ENCODE measurements around the gene TRAM2.
A peak's percentile ranks its signal among the peaks of the same experiment; 100 is the strongest.

Gene TRAM2

DNA sequence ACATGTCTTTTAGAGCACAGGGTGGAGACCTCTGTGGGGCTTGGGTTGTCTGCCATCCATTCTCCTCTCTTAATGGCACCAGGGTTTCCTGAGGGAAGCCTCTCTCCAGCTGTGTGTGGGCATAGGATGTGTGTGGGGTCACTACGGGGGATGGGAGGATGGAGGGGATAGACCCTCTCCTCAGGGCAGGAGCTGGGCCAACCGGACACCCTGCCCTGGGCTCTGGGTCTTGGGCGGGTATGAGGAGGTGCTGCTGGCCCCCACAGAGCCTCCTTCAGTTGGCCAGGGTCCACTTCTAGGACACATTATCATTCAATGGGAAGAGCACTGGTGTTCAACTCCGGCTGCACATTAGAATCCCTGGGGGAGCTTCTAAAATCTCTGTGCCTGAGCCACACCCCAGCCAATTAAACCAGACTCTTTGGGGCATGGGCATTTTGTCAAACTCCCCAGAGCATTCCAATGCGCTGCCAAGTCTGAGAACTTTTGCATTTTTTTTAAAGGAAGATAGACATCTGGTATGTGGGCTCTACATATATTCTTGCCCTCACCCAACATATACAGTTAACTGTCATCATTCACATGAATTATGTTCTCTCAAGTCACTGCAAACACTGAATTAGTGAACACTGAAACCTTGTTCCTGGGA is 38.5 kb downstream of the TRAM2 start:
- Histone ChIP-seq H3K27ac (peak overlapping the region in 1 of 2 donors; percentile 59), H3K4me3 (no peak overlapping the region)
- DNase-seq (ENCODE audit: low spot score) = no peak
- TF ChIP-seq, protein P1, sequence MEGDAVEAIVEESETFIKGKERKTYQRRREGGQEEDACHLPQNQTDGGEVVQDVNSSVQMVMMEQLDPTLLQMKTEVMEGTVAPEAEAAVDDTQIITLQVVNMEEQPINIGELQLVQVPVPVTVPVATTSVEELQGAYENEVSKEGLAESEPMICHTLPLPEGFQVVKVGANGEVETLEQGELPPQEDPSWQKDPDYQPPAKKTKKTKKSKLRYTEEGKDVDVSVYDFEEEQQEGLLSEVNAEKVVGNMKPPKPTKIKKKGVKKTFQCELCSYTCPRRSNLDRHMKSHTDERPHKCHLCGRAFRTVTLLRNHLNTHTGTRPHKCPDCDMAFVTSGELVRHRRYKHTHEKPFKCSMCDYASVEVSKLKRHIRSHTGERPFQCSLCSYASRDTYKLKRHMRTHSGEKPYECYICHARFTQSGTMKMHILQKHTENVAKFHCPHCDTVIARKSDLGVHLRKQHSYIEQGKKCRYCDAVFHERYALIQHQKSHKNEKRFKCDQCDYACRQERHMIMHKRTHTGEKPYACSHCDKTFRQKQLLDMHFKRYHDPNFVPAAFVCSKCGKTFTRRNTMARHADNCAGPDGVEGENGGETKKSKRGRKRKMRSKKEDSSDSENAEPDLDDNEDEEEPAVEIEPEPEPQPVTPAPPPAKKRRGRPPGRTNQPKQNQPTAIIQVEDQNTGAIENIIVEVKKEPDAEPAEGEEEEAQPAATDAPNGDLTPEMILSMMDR (IDR thresholded peaks at IDR 0.05) = no peak

GRCh38 chr6:52537001-52537753 is 39.7 kb downstream of the TRAM2 start:
- no peak for DNase-seq (ENCODE audit: low spot score)
- TF ChIP-seq, protein P1 (IDR thresholded peaks at IDR 0.05) = no peak
- Histone ChIP-seq H3K27ac (peak overlapping the region in 1 of 2 donors; percentile 59), H3K4me3 (no peak overlapping the region)

DNA sequence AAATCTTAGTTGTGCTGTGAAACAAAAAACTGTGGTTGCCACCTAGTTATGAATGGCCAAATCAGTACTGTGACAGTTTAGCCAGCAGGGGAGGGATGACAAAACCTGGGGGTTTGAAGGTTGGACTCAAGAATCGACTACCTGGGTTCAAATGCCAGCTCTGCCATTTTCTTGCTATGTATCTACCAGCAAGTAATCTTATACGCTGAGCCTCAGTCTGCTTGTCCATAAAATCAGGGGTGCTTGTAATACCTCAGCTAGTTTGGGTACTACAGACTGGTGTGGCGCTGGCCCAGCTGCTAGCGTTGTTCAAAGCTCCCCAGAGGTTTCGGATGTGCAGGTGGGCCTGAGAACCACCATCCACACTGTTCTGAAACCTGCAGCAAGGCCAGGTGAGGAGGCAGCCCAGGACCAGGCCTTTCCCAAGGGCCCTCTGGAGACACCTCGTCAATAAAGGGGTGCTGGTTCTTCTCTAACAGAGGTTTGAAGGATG is 40.4 kb downstream of the TRAM2 start:
- no peak overlapping the region for H3K4me3 ChIP-seq
- H3K27ac ChIP-seq = peak overlapping the region in 1 of 2 donors; percentile 59
- DNase-seq (ENCODE audit: low spot score) = no peak
- TF ChIP-seq, protein P1 (IDR thresholded peaks at IDR 0.05) = no peak

DNA sequence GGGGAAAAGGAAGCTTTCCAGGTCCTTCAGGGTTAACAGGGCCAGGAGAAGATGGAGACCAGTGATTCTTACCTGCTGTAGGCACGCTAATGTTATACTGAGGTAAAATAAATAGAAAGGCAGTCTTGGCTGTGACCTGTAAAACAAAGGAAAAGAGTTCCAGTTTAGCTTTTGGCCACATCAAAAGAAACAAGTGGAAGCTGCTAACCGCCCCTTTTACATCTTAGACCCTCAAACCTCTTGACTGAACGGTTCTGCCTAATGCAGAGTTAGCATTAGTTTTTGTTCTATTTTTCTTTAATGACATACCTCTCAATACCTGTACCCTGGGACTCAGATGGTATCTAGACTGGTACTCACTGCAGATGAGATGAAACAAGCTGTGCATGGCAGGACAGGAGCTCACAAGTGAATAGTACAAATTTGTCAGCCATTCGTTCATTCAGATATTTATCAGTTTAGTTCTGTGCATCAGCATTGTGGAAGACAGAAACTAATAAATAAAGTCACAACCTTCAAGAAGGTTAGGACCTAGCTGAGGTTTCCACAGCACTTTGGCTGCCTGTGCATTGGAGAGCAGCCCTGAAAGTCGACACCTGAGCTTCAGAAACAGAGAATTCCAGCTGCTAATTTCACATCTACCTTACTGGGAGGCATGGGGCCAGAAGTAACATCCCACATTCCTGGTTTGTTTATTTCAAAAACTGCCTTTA is 41.0 kb downstream of the TRAM2 start:
- TF ChIP-seq, protein P1 (IDR thresholded peaks at IDR 0.05) = no peak
- DNase-seq (ENCODE audit: low spot score) = no peak
- Histone ChIP-seq H3K27ac (no peak overlapping the region), H3K4me3 (no peak overlapping the region)

DNA sequence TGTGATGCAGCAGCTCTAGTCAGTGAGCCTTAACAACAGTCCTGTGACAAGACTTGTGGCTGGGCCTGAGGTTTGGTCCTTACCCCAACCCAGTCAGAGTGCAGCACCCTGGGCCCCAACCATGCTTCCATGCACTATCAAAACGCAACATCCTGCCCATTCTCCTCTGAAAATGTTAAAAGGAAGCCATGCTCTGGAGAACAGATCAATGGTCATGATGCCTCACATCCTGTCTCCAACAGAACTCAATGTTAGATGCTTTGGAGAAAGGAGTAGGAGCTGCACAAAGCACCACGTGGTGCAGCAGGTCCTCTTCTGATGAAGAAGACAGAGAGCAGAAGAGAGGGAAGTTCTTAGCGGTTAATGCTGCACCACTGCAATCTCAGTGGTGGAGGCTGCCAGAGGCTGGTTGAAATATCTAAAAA is 41.9 kb downstream of the TRAM2 start:
- TF ChIP-seq, protein P1 (IDR thresholded peaks at IDR 0.05) = no peak
- Histone ChIP-seq H3K27ac (no peak overlapping the region), H3K4me3 (no peak overlapping the region)
- no peak for DNase-seq (ENCODE audit: low spot score)

GRCh38 chr6:52534363-52534762 is 42.5 kb downstream of the TRAM2 start:
- H3K4me3 ChIP-seq = no peak overlapping the region
- TF ChIP-seq, protein P1 (IDR thresholded peaks at IDR 0.05) = no peak
- no peak overlapping the region for H3K27ac ChIP-seq
- DNase-seq (ENCODE audit: low spot score) = no peak
